Endothelial cell (in vitro differentiated cells): Measurements from ENCODE around the gene KRTAP2-4. TPM values are rescaled to one million over a fixed set of nuclear protein-coding genes. Genes with fewer than 3 reads are reported as not detected.

Source experiments
- DNase-seq: peaks from one replicate; pipeline ENCODE4 v3.0.0; 2021; ENCODE audit warnings: low spot score
- H3K27ac Mint-ChIP-seq: one replicate; pipeline ENCODE4 v1.8.0; 2021; ENCODE audit warnings: mixed read lengths, inconsistent platforms; ENCODE audit not compliant: unreplicated experiment
- H3K27me3 Mint-ChIP-seq: one replicate; pipeline ENCODE4 v1.8.0; 2021; ENCODE audit warnings: mild to moderate bottlenecking, moderate library complexity, mixed read lengths, inconsistent platforms; ENCODE audit not compliant: unreplicated experiment
- H3K36me3 Mint-ChIP-seq: one replicate; pipeline ENCODE4 v1.8.0; 2021; ENCODE audit warnings: mild to moderate bottlenecking, low read depth, mixed read lengths, inconsistent platforms; ENCODE audit not compliant: unreplicated experiment
- H3K4me1 Mint-ChIP-seq: one replicate; pipeline ENCODE4 v1.8.0; 2021; ENCODE audit warnings: mild to moderate bottlenecking, mixed read lengths, inconsistent platforms; ENCODE audit not compliant: unreplicated experiment
- H3K4me3 Mint-ChIP-seq: one replicate; pipeline ENCODE4 v1.8.0; 2021; ENCODE audit warnings: mild to moderate bottlenecking, mixed read lengths, inconsistent platforms; ENCODE audit not compliant: unreplicated experiment
- H3K9me3 Mint-ChIP-seq: one replicate; pipeline ENCODE4 v1.8.0; 2021; ENCODE audit warnings: mixed read lengths, inconsistent platforms; ENCODE audit not compliant: unreplicated experiment
- total RNA-seq: library from RNA; stranded (reverse); fragmentation: NEBNext Ultra II Directional; extraction: Animal tissue kit (Norgen Biotek cat#: 25700); gene quantifications from one replicate; pipeline ENCODE4 v1.2.1, GENCODE V29; 2021; ENCODE audit not compliant: unreplicated experiment
- TF ChIP-seq, protein P1 (sequence below): fragments of 200-600 bp; sonication (generic); IDR thresholded peaks from one replicate; pipeline ENCODE4 v1.5.0; 2021; ENCODE audit warnings: antibody characterized with exemption; ENCODE audit not compliant: unreplicated experiment

KRTAP2-4 gene
- total RNA-seq, 1 donor from 2014 or later = not detected

GRCh38 chr17:41020336-41020735 lies 45.3 kb downstream of the KRTAP2-4 start:
- Mint-ChIP-seq H3K27ac (no peak overlapping the region), H3K36me3 (no peaks in the 10 kb centered on the region), H3K9me3 (no peaks in the 10 kb centered on the region), H3K4me1 (peaks cover 22% of the 10 kb centered on the region), H3K27me3 (no peaks in the 10 kb centered on the region), H3K4me3 (no peak overlapping the region)
- DNase-seq = no peak
- TF ChIP-seq, protein P1, sequence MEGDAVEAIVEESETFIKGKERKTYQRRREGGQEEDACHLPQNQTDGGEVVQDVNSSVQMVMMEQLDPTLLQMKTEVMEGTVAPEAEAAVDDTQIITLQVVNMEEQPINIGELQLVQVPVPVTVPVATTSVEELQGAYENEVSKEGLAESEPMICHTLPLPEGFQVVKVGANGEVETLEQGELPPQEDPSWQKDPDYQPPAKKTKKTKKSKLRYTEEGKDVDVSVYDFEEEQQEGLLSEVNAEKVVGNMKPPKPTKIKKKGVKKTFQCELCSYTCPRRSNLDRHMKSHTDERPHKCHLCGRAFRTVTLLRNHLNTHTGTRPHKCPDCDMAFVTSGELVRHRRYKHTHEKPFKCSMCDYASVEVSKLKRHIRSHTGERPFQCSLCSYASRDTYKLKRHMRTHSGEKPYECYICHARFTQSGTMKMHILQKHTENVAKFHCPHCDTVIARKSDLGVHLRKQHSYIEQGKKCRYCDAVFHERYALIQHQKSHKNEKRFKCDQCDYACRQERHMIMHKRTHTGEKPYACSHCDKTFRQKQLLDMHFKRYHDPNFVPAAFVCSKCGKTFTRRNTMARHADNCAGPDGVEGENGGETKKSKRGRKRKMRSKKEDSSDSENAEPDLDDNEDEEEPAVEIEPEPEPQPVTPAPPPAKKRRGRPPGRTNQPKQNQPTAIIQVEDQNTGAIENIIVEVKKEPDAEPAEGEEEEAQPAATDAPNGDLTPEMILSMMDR = no peak

- no peak for DNase-seq
- no peaks in the 10 kb centered on the region for H3K36me3 Mint-ChIP-seq
- no peaks in the 10 kb centered on the region for H3K27me3 Mint-ChIP-seq
- no peaks in the 10 kb centered on the region for H3K9me3 Mint-ChIP-seq
- no peak overlapping the region for H3K4me3 Mint-ChIP-seq
- TF ChIP-seq, protein P1 = no peak
- no peak overlapping the region for H3K27ac Mint-ChIP-seq
- peaks cover 22% of the 10 kb centered on the region for H3K4me1 Mint-ChIP-seq
These were observed 46.3 kb downstream of the KRTAP2-4 start for GRCh38 chr17:41019415-41019814.

DNA sequence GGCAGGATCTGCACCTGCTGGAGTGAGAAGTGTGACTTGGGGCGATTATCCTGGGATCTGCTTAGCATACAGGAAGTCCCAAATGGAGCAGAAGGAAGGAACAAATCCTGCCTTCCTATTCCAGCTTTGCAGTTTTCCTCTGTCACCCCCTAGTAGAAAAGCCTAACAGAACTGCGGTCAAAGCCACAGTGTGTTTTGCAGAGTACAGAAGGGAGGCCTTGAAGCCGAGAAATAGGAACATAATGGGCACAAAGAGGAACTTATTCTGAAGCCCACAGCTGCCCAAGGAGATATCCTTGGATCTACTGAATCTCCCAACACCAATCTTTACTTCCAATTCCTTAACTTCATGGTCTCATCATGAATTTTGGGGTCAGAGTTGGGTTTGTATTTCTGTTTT lies 47.1 kb downstream of the KRTAP2-4 start:
- no peak for DNase-seq
- H3K4me1 Mint-ChIP-seq = peaks cover 22% of the 10 kb centered on the region
- TF ChIP-seq, protein P1 = no peak
- H3K27ac Mint-ChIP-seq = no peak overlapping the region
- no peaks in the 10 kb centered on the region for H3K27me3 Mint-ChIP-seq
- no peaks in the 10 kb centered on the region for H3K36me3 Mint-ChIP-seq
- no peaks in the 10 kb centered on the region for H3K9me3 Mint-ChIP-seq
- no peak overlapping the region for H3K4me3 Mint-ChIP-seq

DNA sequence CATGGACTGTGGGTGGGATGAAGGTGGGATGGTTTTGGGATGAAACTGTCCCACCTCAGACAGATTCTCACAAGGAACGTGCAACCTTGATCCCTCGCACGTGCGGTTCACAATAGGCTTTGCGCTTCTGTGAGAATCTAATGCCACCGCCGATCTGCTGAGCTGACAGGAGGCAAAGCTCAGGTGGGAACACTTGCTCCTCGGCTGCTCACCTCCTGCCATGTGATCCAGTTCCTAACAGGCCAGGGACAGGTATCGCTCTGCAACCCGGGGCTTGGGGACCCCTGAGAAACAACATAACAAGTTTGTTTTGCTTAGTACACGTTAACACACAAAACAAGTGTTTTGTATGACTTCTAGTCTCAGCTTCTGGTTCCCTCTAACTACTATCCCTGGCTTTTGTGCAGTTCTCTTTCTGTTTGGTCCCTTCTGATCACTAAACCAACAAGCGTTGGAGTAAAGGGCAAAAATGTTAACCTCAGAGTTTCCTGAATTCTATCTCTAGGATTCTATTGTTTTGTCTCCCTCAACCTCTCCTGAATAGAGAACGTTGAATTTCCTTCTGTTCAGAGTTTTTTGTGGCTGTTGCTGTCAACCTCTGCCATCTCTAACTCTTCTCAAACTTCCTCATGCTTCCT lies 49.0 kb downstream of the KRTAP2-4 start:
- Mint-ChIP-seq H3K4me1 (peaks cover 22% of the 10 kb centered on the region), H3K27ac (no peak overlapping the region), H3K27me3 (no peaks in the 10 kb centered on the region), H3K36me3 (no peaks in the 10 kb centered on the region), H3K9me3 (no peaks in the 10 kb centered on the region), H3K4me3 (no peak overlapping the region)
- TF ChIP-seq, protein P1 = no peak
- no peak for DNase-seq

DNA sequence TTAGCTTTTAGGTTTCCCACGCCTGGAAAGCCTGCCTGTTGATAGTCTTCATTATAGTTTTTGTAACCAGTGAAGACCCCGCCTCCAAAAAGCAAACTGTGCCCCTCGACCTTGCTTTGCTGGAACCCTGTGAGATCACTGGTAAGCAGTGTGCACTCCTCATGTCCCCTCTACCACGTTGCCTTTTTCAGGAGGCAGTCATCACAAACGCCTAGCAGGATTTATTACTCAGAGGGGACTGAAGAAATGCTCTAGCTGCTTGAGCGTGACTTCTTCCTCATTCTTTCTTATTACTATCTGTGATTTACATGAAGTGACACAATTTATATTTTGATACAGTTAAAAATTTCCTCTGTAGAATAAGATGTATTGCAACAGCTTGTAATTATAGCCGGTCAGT lies 50.2 kb downstream of the KRTAP2-4 start:
- no peaks in the 10 kb centered on the region for H3K9me3 Mint-ChIP-seq

More for the DNA sequence above, 50.2 kb downstream of the KRTAP2-4 start:
- Mint-ChIP-seq H3K36me3 (no peaks in the 10 kb centered on the region), H3K27me3 (no peaks in the 10 kb centered on the region), H3K4me3 (no peak overlapping the region), H3K27ac (no peak overlapping the region), H3K4me1 (peaks cover 22% of the 10 kb centered on the region)
- no peak for DNase-seq
- TF ChIP-seq, protein P1 = no peak

Other genes starting within 250 kb of the KRTAP2-4 start
- 28.2 TPM for gene KRT10, start 243.3 kb downstream of the KRTAP2-4 start, total RNA-seq
- not detected for gene KRT12, start 198.7 kb downstream of the KRTAP2-4 start, total RNA-seq
- gene KRT20, start 180.6 kb downstream of the KRTAP2-4 start, total RNA-seq = not detected
- not detected for gene KRT23, start 128.2 kb downstream of the KRTAP2-4 start, total RNA-seq
- 0.15 TPM for gene KRT39, start 98.9 kb downstream of the KRTAP2-4 start, total RNA-seq
- not detected for gene KRT40, start 81.6 kb downstream of the KRTAP2-4 start, total RNA-seq
- gene KRTAP3-3, start 71.7 kb downstream of the KRTAP2-4 start, total RNA-seq = not detected
- not detected for gene KRTAP3-2, start 66.0 kb downstream of the KRTAP2-4 start, total RNA-seq
- gene KRTAP3-1, start 56.8 kb downstream of the KRTAP2-4 start, total RNA-seq = not detected
- gene KRTAP1-5, start 38.7 kb downstream of the KRTAP2-4 start, total RNA-seq = not detected
- gene KRTAP1-4, start 35.7 kb downstream of the KRTAP2-4 start, total RNA-seq = not detected
- not detected for gene KRTAP1-3, start 31.0 kb downstream of the KRTAP2-4 start, total RNA-seq
- not detected for gene KRTAP1-1, start 24.4 kb downstream of the KRTAP2-4 start, total RNA-seq
- not detected for gene KRTAP2-1, start 18.6 kb downstream of the KRTAP2-4 start, total RNA-seq
- gene KRTAP2-2, start 10.6 kb downstream of the KRTAP2-4 start, total RNA-seq = not detected
- not detected for gene KRTAP2-3, start 5.8 kb downstream of the KRTAP2-4 start, total RNA-seq
- not detected for gene KRTAP4-7, start 18.3 kb upstream of the KRTAP2-4 start, total RNA-seq
- not detected for gene KRTAP4-8, start 32.3 kb upstream of the KRTAP2-4 start, total RNA-seq
- gene KRTAP4-16, start 36.3 kb upstream of the KRTAP2-4 start, total RNA-seq = not detected
- not detected for gene KRTAP4-9, start 39.5 kb upstream of the KRTAP2-4 start, total RNA-seq
- gene KRTAP4-11, start 52.5 kb upstream of the KRTAP2-4 start, total RNA-seq = not detected
- not detected for gene KRTAP4-12, start 58.3 kb upstream of the KRTAP2-4 start, total RNA-seq
- not detected for gene KRTAP4-6, start 74.7 kb upstream of the KRTAP2-4 start, total RNA-seq
- not detected for gene KRTAP4-5, start 83.9 kb upstream of the KRTAP2-4 start, total RNA-seq
- gene KRTAP4-4, start 94.9 kb upstream of the KRTAP2-4 start, total RNA-seq = not detected
- not detected for gene KRTAP4-3, start 102.3 kb upstream of the KRTAP2-4 start, total RNA-seq
- not detected for gene KRTAP4-2, start 112.3 kb upstream of the KRTAP2-4 start, total RNA-seq
- gene KRTAP4-1, start 119.0 kb upstream of the KRTAP2-4 start, total RNA-seq = not detected
- gene KRTAP9-1, start 124.0 kb upstream of the KRTAP2-4 start, total RNA-seq = not detected
- not detected for gene KRTAP9-2, start 160.8 kb upstream of the KRTAP2-4 start, total RNA-seq
- gene KRTAP9-3, start 166.6 kb upstream of the KRTAP2-4 start, total RNA-seq = not detected
- gene KRTAP9-8, start 172.1 kb upstream of the KRTAP2-4 start, total RNA-seq = not detected
- gene KRTAP9-4, start 183.8 kb upstream of the KRTAP2-4 start, total RNA-seq = not detected
- gene KRTAP9-9, start 189.5 kb upstream of the KRTAP2-4 start, total RNA-seq = not detected
- not detected for gene KRTAP9-6, start 199.5 kb upstream of the KRTAP2-4 start, total RNA-seq
- gene KRTAP9-7, start 209.8 kb upstream of the KRTAP2-4 start, total RNA-seq = not detected
- not detected for gene KRTAP29-1, start 237.0 kb upstream of the KRTAP2-4 start, total RNA-seq
- gene KRTAP16-1, start 243.4 kb upstream of the KRTAP2-4 start, total RNA-seq = not detected
- gene KRTAP17-1, start 249.8 kb upstream of the KRTAP2-4 start, total RNA-seq = not detected